ENCODE data around the gene C18orf63.
"Not testable (repeated sequence)": the region's sequence is repeated elsewhere in the genome, so short reads cannot be mapped to it uniquely, and the experiment has no call there.

C18orf63 gene

GRCh38 chr18:74286106-74286855 is 29.4 kb upstream of the C18orf63 start:
- no peak for DNase-seq

DNA sequence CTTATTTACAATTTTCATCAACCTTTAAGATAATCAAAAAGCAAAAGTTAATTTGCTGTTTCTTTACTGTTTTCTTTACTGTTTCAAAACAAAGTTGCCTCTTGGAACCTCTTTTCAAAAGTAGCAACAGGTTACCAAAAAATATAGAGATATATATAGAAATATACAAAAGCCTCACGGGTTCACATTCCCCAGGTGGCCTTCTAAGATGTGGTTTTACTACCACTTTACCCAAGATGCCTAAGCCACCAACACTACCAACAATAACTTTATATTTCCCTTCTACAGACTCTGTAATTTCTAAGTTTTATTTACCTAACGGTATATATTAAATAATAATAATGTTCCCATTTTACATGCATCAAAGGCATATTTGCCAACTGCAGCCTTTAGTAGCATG is 28.8 kb upstream of the C18orf63 start:
- no peak for DNase-seq

DNA sequence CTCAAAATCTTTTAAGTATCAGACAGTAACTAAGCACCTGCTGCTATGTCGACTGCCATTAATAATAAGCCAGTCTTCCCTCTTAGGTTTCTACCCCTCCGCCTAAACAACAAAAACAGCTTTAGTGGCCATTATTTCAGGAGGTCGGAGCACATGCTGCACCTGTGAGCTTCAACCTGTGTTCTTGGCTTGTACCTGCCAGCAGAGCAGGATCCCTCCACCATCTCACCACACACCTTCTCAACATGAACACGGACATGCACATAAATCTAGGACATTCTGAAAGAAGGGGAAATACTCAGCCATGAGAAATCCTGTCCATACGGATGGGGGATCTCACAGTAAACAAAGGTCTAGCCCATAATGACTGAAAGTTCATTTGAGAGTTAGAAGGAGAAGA is 27.6 kb upstream of the C18orf63 start:
- DNase-seq = no peak

DNA sequence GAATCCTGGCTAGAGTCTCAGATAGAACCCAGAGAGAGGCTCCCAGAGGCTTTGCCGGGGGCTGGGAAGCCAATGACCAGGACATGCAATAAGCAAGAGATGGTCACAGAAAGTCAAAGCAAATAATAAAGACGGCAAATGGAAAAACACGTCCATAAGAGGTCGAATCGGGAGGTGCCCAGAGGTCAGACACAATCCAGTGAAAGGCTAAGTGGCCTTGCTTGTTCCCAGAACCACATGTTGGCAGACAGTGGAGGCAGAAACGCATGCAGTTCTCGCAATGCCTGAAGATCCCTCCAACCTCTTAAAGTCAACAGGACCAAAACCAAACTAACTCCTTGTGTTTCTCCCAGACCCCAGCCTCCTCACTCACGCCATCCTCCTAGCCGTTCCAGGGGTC is 26.9 kb upstream of the C18orf63 start:
- DNase-seq = no peak

DNA sequence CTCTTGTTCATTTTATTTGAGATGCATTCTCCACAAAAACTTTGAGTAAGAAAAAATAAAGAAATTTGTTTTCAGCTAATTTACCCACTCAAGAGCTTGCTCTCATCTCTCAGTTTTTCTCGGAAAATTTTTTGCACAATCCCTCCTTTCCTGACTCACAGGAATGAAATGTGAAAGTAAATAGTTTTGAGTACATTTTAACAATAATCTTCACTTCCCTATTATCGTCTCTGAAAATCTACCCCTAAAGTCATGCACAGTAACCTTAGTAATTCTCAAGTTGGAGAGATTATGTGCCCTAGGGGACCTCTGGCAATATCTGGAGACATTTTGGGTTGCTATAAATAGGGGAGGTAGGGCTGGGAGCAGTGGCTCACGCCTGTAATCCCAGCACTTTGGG is 26.5 kb upstream of the C18orf63 start:
- DNase-seq = no peak

DNA sequence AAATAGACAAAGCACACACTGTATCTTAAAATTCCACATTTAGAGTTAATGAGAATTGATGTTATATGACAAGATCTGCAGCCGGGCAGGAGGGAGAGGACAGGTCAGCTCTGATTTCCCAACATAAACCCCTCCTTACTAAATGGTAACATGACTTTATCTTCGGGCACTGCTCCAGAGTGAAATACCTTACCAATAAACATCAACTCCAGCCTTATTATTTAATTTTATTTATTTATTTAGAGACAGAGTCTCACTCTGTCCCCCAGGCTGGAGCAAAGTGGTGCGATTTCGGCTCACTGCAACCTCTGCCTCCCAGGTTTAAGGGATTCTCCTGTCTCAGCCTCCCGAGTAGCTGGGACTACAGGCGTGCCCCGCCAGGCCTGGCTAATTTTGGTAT is 25.6 kb upstream of the C18orf63 start:
- no peak for DNase-seq

GRCh38 chr18:74290794-74291471 is 24.7 kb upstream of the C18orf63 start:
- no peak for DNase-seq

GRCh38 chr18:74291472-74291770 is 24.2 kb upstream of the C18orf63 start:
- no peak for DNase-seq

DNA sequence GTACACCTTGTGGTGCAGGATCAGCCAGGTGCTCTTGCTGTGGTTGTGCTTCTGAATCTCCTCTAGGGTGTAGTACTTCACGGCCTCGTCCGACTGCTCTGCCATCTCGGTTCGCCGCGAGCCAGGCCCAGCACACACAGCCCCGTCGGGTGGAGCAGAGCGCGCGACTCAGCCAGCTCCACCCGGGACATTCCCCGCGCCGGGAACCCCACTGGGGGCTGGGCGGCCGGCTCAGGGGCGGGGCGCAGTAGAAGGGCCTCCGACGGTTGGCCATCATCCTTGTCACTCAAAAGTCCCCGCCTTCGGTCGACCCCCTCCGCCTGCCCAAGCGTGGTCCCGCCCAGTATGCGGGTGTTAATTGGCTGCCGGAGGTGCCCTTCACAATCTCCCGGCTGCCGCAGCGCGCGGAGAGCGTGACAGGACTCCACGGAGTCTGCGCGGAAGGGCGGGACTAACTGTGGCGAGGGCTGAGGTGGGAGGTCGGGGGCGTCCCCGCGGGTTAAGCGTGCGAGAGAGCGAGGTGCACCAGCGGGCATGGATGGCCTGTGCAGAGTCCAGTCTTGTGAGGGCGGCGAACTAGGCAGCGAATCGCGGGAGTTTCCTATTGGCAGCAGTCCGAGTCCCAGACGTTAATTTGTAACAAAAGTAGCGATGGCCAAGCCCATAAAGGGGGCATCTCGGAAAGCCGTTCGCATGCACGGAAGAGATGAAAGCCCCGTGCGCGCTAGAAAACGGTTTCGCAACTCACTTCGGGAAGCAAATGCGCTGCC is 23.7 kb upstream of the C18orf63 start, which contains the start of gene CYB5A:
TSS of gene CYB5A (minus strand) at position 193 of the 770 bp plus-strand sequence. CDS start at position 105, 88 bp downstream.
- peak; percentile 84 to 99 (median 98) for DNase-seq

DNA sequence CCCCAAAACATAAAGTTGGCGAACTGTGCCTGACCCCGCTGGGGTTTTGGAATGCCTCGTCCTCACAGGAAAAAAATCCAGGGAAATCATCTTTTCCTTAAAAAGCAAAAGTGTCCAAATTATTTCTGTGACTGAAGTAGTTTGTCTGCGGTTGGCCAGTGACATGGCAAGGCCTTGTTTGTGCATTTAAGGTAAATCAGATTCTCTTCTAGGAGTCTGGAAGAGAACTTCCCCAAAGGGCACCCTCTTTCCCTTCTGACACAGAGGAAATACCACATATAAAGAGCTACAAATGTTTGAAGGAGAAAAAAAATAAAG is 23.1 kb upstream of the C18orf63 start:
- no peak for DNase-seq

GRCh38 chr18:74292982-74293381 is 22.7 kb upstream of the C18orf63 start:
- not testable (repeated sequence) for DNase-seq

- DNase-seq = no peak
Observed at GRCh38 chr18:74294526-74294925, 21.1 kb upstream of the C18orf63 start.

DNA sequence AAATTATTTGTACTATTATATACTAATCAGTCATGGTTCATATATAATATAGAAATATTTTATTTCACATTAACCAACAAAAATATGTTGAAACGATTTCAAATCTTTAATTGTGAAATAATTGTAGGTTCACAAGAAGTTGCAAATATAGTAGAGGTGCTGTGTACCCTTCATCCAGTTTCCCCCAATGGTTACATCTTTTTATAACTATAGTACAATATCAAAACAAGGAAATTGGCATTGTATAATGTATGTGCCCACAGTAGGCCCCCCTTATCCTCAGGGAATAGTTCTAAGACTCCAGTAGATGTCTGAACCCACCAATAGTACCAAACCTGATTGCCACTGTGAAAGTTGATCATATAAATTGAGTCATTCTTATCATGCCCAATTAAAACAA is 16.5 kb upstream of the C18orf63 start:
- DNase-seq = no peak

DNA sequence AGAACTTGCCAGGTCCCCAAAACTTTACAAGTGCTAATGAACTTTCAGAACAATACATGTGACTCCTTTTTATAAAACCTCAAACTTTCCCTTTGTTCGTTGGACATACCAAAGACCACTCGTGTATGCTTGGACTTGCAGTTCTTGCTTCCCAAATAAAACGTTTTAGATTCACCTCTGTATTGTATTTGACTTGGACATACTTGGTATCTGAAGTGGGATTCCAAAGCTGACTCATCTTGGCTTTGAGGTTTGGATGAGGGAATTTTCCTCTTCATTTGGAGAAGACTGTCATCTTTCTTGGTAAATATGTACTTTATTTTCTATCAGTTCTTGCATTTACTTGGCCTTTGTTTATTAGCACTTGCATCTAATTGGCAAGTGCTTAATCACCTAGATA is 15.9 kb upstream of the C18orf63 start:
- DNase-seq = no peak

GRCh38 chr18:74303306-74303705 is 12.3 kb upstream of the C18orf63 start:
- DNase-seq = no peak

DNA sequence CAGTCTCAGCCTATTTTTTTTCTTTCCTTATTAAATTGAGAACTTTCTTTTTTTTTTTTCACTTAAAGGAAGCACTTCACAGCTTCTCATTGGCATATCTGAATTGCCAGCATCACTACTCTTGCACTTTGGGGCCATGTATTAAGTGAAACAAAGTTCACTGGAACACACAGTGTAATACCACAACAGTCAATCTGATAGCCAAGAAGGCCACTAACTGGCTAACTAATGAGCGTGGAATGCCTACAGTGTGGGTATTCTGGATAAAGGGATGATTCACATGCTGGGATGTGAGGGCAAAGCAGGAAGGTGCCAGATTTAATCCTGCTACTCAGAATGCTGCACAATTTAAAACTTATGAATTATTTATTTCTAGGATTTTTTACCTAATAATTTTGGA is 11.7 kb upstream of the C18orf63 start:
- no peak for DNase-seq

DNA sequence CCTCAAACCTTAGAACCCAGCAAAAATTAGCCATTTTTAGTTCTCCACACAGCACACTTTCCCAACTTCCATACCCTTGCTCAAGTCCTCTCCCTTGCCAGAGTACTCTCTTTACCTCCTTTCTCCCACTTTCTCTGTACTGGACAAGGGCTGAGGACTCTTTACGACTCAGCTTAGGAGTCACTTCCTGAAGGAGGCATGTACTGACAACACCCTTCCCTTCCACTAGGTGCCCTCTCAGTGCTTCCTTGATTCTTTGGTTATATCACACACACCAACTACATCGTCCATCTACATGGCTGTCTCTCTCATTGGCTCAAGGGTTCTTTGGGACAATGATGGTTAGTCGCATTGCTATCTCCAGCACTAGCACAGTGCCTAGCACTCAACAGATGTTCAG is 5.2 kb upstream of the C18orf63 start:
- DNase-seq = no peak

GRCh38 chr18:74311000-74311399 is 4.6 kb upstream of the C18orf63 start:
- no peak for DNase-seq

DNA sequence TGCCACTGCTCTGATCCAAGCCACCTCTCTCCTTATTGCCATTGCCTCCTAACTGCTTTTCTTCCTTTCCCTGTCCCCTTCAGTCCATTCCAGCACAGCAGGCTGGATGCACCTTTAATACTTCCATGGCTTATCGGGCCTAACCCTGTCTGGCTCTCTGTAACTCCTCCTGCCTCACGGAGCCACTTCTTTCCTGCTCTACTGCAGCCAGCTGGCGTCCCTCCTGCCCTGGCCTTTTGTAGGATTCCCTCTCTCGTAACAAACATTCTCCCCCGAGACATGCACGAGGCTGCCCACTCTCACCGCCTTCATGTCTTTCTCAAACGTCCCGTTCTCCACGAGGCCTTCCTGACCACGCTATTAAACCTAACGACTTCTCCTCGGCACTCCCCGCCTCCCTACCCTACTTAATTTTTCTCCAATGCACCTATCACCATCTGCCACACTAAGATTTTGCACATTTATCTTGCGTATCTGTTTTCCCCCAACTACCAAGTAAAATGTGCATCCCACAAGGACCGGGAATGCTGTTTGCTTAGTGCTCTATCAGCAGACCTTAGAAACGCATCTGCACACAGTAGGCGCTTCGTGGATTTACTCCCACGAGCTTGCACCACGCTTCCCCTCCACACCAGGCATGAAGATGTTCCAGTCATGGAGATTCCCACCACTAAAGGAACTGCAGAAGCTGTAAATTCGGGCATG is 728 bp upstream of the C18orf63 start:
- no peak for DNase-seq

DNA sequence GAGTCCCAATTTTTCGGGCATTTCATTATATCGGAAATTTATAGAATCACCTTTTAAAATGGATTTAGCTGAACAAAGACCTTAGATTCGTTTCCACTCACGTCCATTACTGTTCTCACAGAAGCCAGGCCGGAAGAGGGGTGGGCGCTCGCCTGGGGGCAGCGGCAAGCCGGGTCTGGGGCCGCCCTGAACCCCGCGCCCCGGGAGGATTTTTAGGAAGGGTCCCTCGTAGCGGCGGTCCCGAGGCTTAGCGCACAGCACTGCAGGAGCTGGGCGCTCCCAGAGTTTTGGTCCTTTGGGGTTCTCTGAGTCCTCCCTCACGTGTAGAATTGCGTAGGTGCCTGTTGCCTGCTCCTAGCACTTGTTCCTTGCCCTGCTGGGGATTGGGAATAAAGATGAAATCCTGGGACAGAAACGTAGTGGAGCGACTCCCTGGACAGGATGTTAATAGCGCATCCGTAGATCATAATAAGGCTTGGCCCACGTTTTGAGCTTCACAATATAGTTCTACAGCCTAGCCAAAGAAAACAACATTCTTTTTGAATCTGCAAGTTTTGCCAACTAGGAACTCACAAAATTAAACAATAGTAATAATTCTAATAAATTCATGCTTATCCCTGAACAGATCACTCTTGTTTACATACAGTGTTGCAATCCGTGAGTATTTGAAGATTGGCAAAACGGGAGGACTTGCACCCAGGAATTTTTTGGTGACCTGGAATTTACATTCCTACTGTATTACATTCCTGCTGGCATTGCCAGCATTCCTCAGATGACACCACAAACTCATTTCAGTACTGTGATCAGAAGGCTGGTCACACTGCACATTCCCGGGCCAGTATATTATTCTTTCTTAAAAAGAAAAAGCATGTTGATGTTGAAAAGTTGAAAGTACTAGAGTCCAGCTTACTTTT is 875 bp downstream of the C18orf63 start:
- no peak for DNase-seq

DNA sequence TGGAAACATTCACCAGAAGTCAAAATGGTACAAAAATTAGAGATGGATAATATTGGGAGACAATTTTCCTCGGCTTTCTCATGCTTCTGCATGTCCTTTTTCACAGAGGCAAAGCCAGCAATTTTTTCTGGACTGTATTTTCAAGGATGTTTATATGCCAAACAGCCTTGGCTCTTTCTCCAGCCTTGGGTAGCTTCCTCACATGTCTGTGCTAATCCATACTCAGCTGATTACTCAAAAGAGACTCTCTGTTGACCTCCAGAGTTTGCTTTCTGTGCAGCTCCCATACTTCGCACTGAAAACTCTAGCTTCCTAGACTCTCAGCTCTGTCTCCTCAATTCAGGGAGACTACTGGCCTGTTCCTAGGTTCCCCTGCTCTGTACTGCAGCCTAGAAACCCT is 10.6 kb downstream of the C18orf63 start:
- no peak for DNase-seq

All from hypothalamus (tissue), 51 donors.